A673 (cell line): ENCODE measurements around the gene SSUH2.

Source experiments
- CTCF ChIP-seq: fragments of 300-800, 200-600 bp; sonication (generic); conservative IDR thresholded peaks from 2 replicates; pipeline ENCODE4 v1.5.1; 2017; ENCODE audit warnings: low read depth, mild to moderate bottlenecking, antibody characterized with exemption, low read length, moderate library complexity, mixed read lengths
- EZH2 ChIP-seq: fragments of 200-600 bp; sonication (generic); IDR thresholded peaks from 2 replicates; pipeline ENCODE4 v1.6.1; 2017; ENCODE audit warnings: borderline replicate concordance, low read depth, mild to moderate bottlenecking, mixed read lengths, antibody characterized with exemption, low read length; ENCODE audit not compliant: poor library complexity, severe bottlenecking

- TF ChIP-seq CTCF = no peak
- TF ChIP-seq EZH2 = no peak
Measured at GRCh38 chr3:8608041-8608790, 36.4 kb downstream of the SSUH2 start.
